Activated CD8-positive, alpha-beta memory T cell treated with anti-CD3 and anti-CD28 coated beads for 36 hours (primary cell): ENCODE results near the gene PRICKLE2. TPM values are rescaled to one million over a fixed set of nuclear protein-coding genes. Genes with fewer than 3 reads are reported as not detected.

Experiments used
- CTCF ChIA-PET: fragments of 350-600 bp; sonication (Branson Sonifier 250); formaldehyde crosslinking; loops from one replicate; lab custom pipeline; 2021; ENCODE audit warnings: antibody characterized with exemption; lab: Charles Lee
- POLR2A ChIA-PET: fragments of 350-600 bp; sonication (Branson Sonifier 250); formaldehyde crosslinking; loops from one replicate; lab custom pipeline; 2021; ENCODE audit warnings: antibody characterized with exemption; lab: Charles Lee
- total RNA-seq, 2 experiments: library from RNA; stranded (reverse); gene quantifications; one replicate each; pipeline ENCODE4 v1.2.3, GENCODE V29; 2021

The PRICKLE2 gene
- total RNA-seq, 2 experiments from 2014 or later: not detected

GRCh38 chr3:64166584-64167162 lies 58.6 kb downstream of the PRICKLE2 start:
- ChIA-PET POLR2A (no interaction called here), CTCF (no interaction called here)

- ChIA-PET CTCF (no interaction called here), POLR2A (no interaction called here)
Measured at GRCh38 chr3:64164349-64164748, 60.9 kb downstream of the PRICKLE2 start.

GRCh38 chr3:64163755-64164148 lies 61.5 kb downstream of the PRICKLE2 start:
- POLR2A ChIA-PET: no interaction called here

GRCh38 chr3:64163019-64163754 lies 62.1 kb downstream of the PRICKLE2 start:
- CTCF ChIA-PET: no interaction called here

More at GRCh38 chr3:64163755-64164148, 61.5 kb downstream of the PRICKLE2 start:
- CTCF ChIA-PET: no interaction called here

DNA sequence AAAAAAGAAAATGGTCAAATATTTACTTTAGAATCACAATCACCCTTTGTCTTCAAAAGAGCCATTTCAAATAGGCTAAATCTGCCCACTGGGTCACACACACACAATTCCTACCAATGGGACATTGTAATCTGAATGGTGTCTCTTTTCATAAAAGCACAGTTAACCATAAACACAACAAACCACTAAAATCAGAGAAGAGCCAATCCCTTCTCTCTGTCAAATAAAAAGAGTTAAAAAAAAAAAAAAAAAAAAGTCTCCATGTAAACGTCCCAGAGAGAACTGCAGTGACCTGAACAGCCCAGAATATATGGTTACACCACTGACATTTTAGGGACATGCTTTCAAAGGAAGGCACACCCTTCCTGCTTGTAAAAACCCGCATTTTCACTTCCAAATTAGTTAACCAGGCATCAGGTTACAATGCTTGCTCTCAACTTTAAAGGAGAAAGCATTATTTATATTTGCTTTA lies 63.7 kb downstream of the PRICKLE2 start:
- POLR2A ChIA-PET: no interaction called here
- CTCF ChIA-PET: no interaction called here

More at GRCh38 chr3:64163019-64163754, 62.1 kb downstream of the PRICKLE2 start:
- POLR2A ChIA-PET: no interaction called here

- CTCF ChIA-PET: no interaction called here
- POLR2A ChIA-PET: no interaction called here
Measured at GRCh38 chr3:64160000-64160695, 65.1 kb downstream of the PRICKLE2 start.

DNA sequence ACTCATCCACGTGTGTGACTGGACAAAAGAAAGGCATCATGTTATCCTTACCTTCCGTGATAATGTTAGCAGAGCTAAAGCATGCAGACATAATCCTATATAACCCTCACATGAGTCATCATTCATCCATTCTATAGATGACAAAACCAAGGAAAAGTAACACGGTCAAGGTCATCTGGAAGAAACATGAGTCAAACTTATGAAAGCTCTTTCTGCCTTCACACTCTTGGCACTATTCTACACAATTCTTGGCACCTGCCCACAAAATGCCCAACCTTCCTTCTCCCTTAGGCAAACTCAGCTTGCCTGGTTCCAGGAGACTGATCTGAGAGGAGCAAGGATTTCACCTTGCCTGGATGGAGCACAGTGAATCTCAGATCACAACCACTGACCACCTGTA lies 66.9 kb downstream of the PRICKLE2 start:
- ChIA-PET CTCF (no interaction called here), POLR2A (no interaction called here)

DNA sequence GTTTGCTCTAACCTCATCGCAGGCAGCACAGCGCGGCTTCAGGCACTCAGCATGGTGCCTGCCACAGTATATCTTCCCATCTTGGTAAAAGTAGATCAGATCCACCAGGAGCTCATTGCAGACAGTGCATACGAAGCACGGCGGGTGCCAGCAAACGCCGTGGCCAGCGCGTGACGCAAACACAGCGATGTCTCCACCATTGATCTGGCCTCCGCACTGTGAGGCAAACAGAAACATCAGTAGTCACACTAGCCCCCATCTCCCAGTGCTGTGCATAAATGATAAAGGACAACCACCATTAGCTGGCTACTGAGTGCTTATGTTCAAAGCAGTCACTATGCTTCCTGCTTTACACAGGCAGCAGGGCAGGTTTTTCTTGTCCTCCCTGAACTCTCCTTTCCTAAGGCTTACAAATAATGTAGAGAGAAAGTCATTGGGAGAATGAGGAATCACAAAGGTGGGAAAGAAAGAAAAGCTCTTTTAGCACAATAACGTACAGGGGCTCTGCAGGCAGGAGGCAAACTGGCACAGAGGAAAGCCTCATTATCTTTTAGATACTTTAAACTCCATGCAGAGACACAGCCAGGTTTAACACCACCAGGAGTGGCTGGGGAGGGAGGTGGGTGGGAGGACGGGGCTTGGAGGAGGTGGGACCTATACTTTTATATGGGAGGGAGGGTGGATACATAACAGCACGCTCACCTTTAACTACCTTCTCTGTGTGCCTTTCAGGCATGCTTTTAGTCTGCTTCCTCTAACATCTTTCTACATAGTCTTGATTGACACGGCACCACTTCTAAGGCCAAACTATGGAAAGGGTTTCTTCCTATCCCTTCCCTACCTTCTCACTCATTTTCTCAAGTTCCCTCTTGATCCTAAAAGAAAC lies 67.9 kb downstream of the PRICKLE2 start:
- ChIA-PET POLR2A (no interaction called here), CTCF (no interaction called here)

- ChIA-PET CTCF (no interaction called here), POLR2A (no interaction called here)
Measured at GRCh38 chr3:64155328-64155727, 69.9 kb downstream of the PRICKLE2 start.

GRCh38 chr3:64152676-64153466 lies 72.4 kb downstream of the PRICKLE2 start:
- ChIA-PET CTCF (no interaction called here), POLR2A (no interaction called here)

DNA sequence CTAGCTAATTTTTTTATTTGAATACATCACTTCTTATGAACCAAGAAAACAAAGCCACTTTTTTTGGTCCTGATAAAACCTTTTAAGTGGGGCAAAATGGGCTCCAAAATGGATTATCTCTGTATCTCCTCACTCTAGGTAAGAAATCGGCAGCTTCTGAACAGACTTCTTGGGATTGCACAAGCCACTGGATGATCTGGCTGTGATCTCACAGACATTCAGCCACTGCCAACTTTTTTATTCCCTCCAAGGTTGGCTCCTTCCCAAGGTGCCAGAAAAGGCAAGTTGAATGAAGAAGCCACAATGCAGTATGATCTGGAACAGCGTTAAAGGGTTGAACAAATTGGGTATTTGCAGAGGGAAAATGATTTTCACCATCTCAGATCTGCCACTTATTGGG lies 73.2 kb downstream of the PRICKLE2 start:
- POLR2A ChIA-PET: no interaction called here
- CTCF ChIA-PET: no interaction called here

- POLR2A ChIA-PET: no interaction called here
- CTCF ChIA-PET: no interaction called here
Measured at GRCh38 chr3:64151342-64151871, 73.9 kb downstream of the PRICKLE2 start.

DNA sequence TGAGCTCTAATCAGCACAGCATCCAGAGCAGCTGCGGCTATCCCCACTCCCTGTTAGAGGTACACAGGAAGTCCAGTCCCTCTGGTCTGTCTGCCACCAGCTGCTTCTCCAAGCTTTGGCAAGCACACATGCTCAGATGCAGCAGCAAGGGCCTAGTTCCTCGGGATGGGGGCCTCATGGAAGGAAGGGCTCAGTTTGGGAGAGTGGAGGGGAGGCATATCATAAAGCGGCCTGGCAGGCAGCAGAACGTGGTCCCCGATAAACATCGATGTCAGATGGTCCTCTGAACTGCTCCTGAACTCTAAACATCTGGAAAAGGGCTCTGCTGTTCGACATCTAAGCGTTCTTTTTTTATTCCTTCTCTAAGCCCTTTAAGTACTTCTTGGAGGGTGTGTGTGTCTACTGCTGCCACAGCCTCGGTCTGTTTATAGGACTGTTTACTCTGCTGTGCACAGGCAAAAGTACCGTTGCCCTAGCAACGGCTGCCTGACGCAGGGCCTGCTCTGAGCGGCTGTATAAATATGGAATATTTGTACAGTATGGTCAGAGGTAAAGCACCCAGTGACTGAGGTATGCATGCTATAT lies 74.6 kb downstream of the PRICKLE2 start:
- ChIA-PET POLR2A (no interaction called here), CTCF (no interaction called here)

DNA sequence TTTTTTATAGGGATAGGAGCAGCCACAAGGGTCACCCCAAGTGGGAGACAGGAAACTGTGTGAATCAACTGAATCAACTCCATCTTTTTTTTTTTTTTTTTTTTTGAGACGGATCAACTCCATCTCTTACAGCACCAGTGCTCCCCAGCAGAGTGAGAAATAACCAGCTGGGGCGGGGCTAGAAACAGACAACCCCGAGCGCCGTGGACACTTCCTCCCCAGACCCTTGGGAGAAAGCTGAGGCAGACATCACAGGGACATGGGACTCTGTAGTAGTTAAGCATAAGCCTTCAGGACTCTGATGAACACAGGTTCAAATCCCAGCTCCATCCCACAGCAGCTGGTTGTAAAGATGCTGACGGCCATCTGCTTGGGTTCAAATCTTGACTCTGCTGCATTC lies 75.4 kb downstream of the PRICKLE2 start:
- POLR2A ChIA-PET: no interaction called here
- CTCF ChIA-PET: no interaction called here

GRCh38 chr3:64148955-64149653 lies 76.2 kb downstream of the PRICKLE2 start:
- ChIA-PET CTCF (no interaction called here), POLR2A (no interaction called here)

DNA sequence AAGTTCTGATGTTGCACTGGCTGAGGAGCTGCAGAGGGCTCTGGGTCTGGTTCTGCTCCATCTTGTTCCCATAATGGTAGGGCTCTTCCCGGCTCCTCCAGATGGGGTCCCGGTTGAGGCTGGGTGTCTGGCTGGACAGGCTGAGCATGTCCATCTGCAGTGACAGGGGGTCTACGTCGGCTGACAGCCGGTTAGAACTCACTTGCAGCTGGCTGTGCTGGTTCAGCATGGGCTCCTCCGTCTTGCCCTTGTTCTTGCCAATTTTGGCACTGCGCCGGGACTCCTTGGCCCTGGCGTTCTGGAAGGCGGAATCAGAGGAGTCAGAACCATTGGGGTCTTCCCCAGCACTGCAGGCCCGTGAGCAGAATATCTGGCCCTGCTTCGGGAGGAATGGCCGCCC lies 78.1 kb downstream of the PRICKLE2 start:
- POLR2A ChIA-PET: no interaction called here
- CTCF ChIA-PET: no interaction called here

DNA sequence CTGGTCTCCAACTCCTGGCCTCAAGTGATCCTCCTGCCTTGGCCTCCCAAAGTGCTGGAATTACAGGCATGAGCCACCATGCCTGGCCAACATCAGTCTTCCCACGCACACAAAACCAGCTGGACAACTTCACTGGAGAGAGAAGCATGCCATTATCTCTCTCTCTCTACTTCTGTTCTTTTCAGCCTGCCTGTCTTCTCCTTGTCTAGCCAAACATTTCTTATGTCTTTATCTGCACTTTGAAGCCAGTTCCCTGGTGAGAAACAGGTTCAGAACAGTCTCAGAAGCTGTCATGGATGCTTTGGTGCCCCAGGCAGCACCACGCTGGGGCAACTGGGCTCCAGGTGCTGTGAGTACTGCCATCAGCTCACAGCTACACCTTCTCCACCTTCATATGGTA lies 79.8 kb downstream of the PRICKLE2 start:
- CTCF ChIA-PET: no interaction called here
- POLR2A ChIA-PET: no interaction called here
